Stimulated activated CD4-positive, alpha-beta T cell treated with anti-CD3 and anti-CD28 coated beads, TNF-alpha, amount 100 ng/mL, for 24 hours (primary cell): Measurements from ENCODE around the gene ATP6V1C2.
A peak's percentile ranks its signal among the peaks of the same experiment; 100 is the strongest.

Experiments used
- DNase-seq, 3 experiments: peaks; one replicate each; pipeline ENCODE4 v3.0.0-alpha.2; 2020; ENCODE audit warnings: low read depth in 3 of 3

Gene ATP6V1C2, protein sequence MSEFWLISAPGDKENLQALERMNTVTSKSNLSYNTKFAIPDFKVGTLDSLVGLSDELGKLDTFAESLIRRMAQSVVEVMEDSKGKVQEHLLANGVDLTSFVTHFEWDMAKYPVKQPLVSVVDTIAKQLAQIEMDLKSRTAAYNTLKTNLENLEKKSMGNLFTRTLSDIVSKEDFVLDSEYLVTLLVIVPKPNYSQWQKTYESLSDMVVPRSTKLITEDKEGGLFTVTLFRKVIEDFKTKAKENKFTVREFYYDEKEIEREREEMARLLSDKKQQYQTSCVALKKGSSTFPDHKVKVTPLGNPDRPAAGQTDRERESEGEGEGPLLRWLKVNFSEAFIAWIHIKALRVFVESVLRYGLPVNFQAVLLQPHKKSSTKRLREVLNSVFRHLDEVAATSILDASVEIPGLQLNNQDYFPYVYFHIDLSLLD

GRCh38 chr2:10721396-10722251 lies at the start of gene ATP6V1C2:
Gene ATP6V1C2, plus strand, starts transcription at chr2:10721630. Its CDS starts 1,220 bp downstream, at chr2:10722850.
- peak in 1 of 3 experiments; percentile 24 for DNase-seq

- DNase-seq: no peak
These were observed 46.3 kb upstream of the ATP6V1C2 start for GRCh38 chr2:10675131-10675530.

DNA sequence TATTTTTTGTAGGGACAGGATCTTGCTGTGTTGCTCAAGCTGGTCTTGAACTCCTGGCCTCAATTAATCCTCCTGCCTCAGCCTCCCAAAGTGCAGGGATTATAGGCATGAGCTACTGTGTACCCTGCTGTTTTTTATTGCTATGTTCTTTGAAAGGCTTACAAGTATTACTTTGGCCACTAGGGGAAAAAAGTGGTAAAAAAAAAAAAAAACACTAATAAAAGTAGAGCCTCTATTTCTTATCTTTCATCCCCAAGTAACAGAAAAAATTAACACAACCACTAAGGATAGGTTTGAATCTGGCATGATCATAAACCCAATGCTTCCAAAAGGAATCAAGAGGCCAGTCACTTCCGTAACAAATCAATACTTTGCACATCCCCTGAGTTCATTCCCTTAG lies 43.2 kb upstream of the ATP6V1C2 start:
- DNase-seq: no peak

DNA sequence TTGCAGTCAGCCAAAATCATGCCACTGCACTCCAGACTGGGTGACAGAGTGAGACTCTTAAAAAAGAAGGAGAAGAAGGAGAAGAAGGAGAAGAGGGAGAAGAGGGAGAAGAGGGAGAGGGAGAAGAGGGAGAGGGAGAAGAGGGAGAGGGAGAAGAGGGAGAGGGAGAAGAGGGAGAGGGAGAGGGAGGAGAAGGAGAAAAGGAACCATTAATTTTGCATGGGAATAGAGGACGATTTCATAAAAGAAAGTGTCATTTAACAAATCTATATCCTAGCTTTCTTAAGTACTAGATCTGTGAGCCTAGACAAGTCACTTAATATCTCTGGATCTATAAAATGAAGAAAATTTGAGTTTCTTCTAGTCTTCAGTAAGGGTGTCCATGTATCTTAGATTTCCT lies 41.2 kb upstream of the ATP6V1C2 start:
- no peak for DNase-seq

DNA sequence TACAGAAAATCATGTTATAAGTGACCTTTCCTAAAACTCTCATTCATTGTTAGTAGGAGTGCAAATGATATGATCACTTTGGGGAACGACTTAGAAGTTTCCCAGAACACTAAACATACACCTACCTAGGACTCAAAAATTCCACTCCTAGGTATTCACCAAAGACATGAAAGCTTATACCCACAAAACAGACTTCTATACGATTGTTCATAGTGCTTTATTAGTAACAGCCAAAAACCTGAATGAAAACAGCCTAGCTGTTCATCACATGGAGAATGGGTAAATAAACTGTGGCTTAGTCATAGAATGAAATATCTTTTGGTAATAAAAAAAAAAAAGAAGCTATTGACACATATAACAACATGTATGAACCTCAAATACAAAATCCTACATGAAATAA lies 40.5 kb upstream of the ATP6V1C2 start:
- no peak for DNase-seq

- DNase-seq: no peak
These were observed 35.2 kb upstream of the ATP6V1C2 start for GRCh38 chr2:10686176-10686730.

DNA sequence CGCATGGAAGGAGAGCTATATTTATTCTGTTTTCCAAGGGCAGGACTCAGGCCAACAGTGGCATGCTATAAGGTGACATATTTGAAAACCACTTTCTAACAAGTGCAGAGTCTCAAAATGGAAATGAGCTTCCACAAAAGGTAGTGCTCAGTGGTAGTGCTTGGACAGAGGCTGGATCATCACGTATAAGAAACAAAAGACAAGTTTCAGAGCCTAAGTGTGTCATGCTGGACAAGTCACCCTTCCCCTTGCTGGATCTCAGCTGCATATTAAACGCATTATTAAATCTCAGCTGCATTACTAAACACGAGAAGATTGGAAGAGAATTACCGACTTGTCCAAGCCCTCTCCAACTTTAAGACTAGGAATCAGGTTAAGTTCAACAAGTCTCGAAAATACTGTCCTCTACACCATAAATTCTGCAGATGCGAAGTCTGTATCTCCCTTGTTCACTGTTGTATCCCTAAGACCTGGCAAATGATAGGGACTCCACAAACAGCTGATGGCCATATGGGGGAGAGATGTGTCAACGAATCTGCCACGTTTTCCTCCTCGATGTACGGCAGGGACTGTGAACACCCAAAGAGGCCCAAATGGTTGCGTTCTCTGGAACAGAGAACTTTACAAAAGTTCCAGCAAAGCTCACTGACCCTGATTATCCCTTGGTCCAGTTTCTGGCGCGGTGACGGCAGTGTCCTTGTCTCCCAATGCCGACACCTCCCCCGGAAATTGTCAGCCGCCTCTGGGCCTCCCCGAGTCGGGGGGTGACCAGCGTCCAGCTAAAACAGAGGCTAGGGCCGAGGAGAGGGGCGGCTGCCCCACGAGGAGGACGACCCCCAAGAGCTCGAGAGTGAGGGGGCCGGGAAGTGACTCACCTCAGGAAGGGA lies 32.3 kb upstream of the ATP6V1C2 start:
- DNase-seq: peak in 1 of 3 experiments; percentile 2

GRCh38 chr2:10691521-10691920 lies 29.9 kb upstream of the ATP6V1C2 start:
- no peak for DNase-seq

DNA sequence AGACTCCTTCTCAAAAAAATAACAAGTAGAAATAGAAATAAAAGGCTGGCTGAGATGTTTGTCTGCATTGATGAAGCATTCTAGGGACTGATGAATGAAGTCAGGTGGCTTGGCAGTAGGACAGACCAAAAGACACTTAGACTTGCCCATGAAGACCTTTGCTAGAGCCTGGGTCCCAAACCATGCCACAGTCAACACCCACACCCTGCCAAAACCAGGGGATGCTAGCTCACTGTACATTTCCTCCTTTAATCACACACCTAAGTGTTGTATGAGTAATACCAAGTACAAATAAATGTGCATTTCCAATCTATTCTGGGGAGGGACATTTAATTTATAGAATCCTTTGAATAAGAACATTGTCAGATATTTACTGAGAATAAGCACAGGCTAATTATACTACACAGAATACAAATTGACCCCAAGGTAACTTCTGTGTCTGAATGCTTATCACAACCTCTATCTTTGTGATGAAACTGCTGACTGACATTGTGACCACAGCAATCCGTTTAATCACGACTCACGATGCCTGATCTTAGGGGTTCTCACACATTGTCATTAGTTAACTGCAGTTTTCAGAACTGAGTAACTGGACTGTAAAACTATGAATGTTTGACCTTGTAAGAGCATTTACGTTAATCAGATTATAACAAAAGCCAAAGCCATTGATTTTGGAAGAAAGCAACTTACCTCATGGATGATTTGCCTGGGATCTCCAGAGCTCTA lies 21.2 kb upstream of the ATP6V1C2 start:
- DNase-seq: no peak

GRCh38 chr2:10704034-10704594 lies 17.3 kb upstream of the ATP6V1C2 start:
- DNase-seq: no peak

DNA sequence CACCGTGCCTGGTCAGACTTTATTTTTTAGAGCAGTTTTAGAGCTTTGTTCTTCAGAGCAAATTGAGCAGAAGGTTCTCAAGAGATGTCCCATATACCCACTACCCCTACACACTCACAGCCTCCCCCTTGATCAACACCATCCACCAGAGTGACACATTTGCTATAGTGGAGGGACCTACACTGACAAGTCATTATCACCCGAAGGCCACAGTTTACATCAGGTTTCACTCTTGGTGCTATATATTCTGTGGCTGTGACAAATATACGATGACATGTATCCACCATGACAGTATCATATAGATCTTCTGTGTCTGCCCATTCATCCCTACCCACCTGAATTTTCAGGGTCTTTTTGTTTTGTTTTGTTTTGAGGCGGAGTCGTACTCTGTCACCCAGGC lies 15.4 kb upstream of the ATP6V1C2 start:
- DNase-seq: no peak

GRCh38 chr2:10707831-10708230 lies 13.6 kb upstream of the ATP6V1C2 start:
- DNase-seq: no peak

- no peak for DNase-seq
These were observed 12.0 kb upstream of the ATP6V1C2 start for GRCh38 chr2:10709290-10709939.

- DNase-seq: no peak
These were observed 9.1 kb upstream of the ATP6V1C2 start for GRCh38 chr2:10712185-10712809.

DNA sequence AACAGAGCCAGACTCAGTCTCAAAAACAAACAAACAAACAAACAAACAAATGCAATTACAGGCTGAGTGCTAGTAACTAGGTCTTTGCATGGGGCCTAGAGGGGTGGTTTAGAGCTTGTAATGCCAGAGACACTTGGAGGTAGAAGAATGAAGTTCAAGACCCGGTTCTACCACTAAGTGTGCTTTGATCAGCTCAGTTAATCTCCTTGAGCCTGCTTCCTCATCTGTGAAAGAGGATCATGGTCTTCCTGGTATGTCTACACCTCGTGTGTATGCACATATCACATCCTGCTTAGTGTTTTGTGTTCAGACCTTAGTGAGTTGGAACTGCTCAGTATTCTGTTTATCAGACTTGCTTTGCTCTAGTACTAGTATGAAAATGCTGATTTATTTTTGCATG lies 4.8 kb upstream of the ATP6V1C2 start:
- no peak for DNase-seq

DNA sequence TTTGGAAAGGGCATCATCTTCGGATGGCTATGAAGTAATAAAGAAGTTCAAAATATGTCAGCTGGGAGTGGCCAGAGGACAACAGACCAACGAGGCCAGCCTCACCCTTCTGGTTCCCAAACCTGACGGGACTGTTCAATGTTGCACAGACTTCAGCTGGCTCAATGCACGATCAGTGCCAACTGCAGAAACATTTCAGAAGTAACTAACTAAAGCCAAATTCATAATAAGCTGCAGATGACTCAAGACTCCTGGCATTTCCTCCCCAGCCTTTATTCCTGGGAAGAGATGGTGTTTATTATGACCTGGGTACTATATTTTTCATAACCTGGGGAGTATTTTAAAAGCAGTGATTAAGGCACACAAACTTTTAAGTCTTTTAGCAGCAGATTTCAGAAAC lies 3.8 kb upstream of the ATP6V1C2 start:
- DNase-seq: no peak

DNA sequence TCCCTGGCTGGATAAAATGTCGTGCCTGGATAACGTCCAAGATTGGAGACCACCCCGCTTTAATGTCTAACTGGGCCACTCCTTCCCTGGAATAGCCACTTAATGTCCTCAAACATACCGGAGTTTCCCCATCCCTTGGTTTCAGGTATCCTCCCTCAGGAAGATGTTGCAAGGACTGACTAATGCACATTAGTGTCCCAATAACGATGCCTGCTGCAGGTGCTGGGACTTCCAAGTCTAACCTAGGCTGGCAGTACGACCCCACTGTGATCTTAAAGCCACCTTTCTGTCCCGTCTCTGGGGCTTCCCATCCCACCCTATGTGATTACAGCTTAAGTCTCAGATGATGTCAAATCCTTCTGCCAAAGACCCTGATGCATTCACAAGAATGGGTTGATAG lies 1.1 kb upstream of the ATP6V1C2 start:
- no peak for DNase-seq

- no peak for DNase-seq
These were observed 459 bp upstream of the ATP6V1C2 start for GRCh38 chr2:10720947-10721395.

DNA sequence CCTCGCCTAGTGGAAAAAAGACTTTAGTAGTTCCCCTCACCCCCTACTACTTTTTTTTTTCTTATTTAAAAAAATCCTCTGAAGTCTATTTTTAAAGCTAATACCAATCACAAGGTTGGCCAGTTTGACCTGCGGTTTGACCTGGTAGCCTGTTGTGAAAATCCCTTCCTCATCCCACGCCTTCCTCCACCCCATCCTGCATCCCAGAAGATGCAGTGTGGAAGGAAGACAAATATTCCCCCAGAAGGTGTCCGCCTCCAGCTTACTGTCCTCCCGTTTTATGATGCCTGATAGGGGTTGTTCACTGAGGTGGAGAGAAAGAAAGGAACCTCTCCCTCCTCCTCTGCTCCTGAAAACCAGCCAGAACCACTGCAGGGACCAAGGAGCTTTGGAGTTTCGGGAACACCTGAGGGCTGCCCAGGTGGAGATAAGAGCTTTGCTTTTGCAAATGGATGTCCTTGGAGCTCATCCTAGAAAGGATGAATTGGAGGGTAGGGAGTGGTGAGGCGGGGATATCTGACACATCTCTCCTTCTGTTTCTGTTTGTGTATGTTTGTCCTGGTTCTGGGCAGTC lies 909 bp downstream of the ATP6V1C2 start:
- no peak for DNase-seq
